DMS53 (cell line): Measurements from ENCODE around the gene FAM13B.
"Not testable (repeated sequence)": the region's sequence is repeated elsewhere in the genome, so short reads cannot be mapped to it uniquely, and the experiment has no call there.

ENCODE experiments used
- DNase-seq: peaks from one replicate; lab custom pipeline; 2025; lab: John Stamatoyannopoulos, UW

FAM13B gene

GRCh38 chr5:137960819-137961218, 72.1 kb downstream of the FAM13B start:
- no peak for DNase-seq

DNA sequence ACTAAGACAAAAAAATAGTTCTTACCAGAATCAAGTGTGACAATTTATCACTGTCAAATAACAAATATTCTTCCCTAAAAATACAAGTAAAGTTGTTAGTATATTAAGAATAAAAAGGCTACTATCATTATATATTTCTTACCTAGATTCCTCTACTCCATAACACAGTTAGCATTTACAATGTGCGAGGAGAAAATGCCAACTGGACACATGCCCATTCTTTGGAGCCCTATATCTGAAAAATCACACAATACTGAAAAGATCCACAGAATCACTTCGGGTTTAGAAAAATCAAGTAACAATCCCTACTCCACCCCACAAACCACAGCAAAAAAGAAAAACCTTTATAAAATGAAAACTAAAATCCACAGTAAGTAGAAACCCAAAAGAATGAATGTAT, 72.7 kb downstream of the FAM13B start:
- DNase-seq, result no peak

DNA sequence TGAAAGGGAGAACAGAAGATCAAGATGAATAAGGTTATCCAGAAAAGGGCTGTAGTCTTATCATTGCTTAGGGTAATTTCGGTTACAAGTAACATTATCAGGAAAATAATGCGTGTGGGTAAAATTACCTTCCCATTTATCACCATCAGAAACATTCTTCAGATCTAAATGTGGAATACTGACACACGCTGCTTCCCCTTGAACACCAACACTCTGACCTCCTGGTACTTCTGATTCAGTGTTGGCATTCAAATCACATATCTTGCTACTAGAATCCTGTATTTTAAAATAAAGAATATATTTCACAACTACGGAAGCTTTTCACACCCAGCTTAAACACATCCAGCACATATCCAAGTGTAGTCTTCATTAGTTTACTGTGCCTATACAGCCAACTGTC, 73.4 kb downstream of the FAM13B start:
- DNase-seq, result no peak

DNA sequence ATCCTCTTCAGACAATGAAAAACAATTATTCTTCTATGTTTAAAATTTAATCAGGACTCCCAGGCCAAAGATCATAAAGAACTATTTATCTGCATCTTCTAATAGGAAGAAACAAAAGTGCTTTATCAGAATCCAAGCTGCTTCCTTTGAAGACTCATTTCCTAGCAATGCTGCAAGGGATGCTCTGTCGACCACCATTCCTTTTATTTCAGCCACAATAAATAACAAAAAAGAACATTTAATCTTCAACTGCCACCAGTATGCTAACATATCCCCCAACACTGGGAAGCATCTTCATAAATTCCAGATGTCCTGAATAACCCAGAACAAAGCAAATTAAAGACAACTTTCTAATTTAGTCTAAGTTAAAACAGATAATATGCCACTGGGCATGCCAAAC, 74.9 kb downstream of the FAM13B start:
- DNase-seq, result no peak

- DNase-seq, result peak; percentile 66
Measured at GRCh38 chr5:137954131-137954879, 78.6 kb downstream of the FAM13B start.

- no peak for DNase-seq
Measured at GRCh38 chr5:137945825-137946224, 87.1 kb downstream of the FAM13B start.

GRCh38 chr5:137944280-137944679, 88.6 kb downstream of the FAM13B start:
- DNase-seq, result not testable (repeated sequence)

DNA sequence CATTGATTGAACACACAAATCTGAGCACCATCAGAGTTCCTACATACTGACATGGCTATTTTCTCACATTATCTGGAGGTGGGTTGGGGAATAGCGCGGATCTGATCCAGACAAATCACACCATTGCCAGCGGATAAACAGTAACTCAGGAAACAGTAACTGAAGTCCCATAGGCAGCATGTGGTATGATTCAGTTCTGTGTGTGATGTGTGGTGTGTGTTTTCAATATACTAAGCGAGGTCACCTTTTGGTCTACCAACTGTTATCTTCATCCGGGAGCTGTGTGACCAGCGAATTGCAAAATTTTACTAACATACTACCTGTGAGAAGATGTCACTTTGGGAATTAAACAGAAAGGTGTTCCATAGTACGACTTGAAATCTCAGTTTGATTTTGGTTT, 93.5 kb downstream of the FAM13B start:
- no peak for DNase-seq

DNA sequence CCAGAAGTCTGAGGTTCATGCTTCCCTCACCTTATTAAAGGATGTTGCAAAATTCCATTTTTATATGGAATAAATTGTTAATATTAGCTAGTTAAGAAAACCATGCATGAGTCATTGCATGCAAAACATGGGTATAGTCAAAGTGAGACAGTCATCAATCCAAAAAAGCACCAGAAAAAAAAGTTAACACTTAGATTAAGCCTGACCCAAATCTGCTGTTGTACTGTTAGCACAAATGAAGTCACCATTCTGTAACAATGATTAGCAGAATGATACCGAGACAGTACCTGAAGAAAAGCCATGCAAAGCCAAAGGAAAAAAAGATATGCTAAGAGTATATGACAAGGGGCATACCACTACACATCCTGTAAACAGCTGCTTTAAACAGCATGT, 94.1 kb downstream of the FAM13B start:
- no peak for DNase-seq

- DNase-seq, result no peak
Measured at GRCh38 chr5:137937994-137938750, 94.7 kb downstream of the FAM13B start.

GRCh38 chr5:137935694-137936093, 97.2 kb downstream of the FAM13B start:
- DNase-seq, result no peak

DNA sequence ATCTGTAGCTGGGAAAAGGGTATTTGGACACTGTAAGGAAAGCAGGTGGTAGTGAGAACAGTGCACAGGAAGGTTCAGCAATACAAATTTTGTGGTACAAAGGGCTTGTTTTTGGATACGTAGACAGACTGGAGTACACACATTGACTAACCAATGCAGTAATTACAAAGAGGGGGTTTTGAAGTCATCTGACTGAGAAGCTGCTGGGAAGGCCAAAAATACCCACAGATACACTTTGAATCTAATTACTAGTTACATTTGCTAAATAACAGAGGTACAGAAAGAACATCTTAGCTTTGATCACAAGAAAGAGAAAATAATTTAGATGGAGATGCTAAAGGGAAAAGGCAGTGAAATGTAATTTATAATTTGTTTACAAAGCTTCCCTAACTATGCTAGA, 97.7 kb downstream of the FAM13B start:
- no peak for DNase-seq

DNA sequence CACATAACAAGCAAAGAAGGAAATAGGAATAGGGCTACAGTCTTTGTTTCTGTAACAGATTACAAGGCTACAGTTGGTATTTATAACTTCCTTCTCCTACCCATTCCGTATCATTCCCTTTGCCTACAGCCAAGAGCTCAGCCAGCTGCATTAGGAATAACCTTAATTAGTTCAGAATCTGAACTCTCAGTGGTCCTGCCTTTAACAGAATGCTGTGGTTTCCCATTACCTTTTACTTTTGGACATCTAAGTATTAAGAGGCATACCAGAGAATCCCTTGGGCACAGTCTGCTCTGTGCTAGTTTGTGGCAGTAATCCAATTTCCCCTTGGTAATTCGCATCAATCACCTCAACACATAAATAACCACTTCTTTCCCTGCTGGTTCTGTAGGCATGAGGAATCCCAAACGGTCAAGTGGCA, 99.4 kb downstream of the FAM13B start:
- DNase-seq, result no peak

DNA sequence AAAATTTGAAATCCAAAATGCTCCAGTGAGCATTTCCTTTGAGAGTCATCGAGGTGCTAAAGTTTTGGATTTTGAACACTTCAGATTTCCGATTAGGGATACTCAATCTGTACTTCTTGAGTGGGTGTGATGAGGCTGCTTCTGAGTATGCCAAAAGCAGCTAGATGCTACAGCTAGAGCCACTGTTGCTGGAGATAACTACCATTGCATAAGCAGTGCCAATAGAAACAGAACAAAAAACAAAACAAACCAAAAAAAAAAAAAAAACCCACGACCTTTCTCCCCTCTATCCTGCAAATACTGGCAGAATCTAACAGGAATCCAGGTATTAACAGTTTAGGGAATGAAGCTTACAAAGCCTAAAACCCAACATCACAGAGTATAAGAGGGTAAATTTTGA, 100.1 kb downstream of the FAM13B start:
- DNase-seq, result no peak

GRCh38 chr5:137923856-137924255, 109.0 kb downstream of the FAM13B start:
- DNase-seq, result no peak

DNA sequence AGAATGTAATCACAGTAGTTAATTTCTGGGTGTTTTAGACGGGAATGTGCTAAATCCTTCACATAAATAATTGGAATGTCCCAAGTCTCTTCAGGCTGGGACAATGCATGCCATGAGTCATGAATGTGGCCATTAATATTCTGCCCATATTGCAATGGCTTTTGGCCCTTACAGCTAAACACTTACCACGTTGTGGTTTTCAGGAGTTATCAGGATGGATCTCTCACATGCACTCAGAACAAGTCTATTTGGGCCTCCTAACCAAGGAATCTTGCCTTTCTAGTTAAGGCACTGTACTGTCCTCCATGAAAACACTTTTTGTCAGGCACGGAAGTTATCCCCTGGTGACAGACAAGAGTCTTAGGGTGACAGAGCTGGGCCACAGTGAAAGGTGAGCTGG, 110.9 kb downstream of the FAM13B start:
- no peak for DNase-seq

DNA sequence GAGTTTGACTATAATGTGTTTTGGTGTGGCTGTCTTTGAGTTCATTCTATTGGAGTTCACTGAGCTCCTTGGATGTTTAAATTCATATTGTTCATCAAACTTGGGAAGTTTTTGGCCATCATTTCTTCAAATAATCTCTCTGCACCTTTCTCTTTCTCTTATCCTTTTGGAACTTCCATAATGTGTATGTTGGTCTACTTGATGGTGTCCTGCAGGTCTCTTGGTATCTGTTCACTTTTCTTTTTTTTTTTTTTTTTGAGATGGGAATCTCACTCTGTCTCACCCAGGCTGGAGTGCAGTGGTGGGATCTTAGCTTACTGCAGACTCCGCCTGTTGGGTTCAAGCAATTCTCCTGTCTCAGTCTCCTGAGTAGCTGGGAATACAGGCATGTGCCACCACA, 116.0 kb downstream of the FAM13B start:
- no peak for DNase-seq

GRCh38 chr5:137914758-137915157, 118.1 kb downstream of the FAM13B start:
- DNase-seq, result no peak

DNA sequence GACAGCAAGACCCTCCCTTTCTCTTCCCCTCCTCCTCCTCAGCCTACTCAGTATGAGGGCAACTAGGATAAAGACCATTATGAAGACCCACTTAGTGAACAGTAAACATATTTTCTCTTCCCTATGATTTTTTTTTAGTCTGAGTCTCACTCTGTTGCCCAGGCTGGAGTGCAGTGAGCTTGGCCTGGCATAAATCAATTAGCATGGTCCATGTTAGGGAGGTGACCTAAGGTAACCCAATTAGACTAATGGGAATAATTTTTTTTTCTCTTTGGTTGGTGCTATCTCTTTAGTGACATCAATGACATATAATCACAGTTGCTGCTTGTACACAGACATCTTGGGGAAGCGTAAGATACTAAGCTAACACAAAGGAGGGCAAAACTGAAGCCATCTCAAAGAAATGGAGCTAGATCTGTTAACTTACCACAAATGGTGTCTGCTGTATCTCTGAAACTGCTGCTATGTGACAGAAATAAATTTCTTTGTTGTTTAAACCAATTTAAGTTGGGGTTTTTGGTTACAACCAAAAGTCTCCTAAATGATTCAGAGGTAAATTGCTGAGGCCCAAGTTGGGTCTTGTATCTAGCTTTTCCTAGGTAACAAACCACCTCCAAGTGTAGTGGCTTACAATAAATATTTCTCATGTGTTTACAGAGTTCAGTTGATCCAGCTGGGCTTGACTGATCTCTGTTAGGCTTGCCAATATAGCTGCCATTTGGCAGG, 130.3 kb downstream of the FAM13B start:
- no peak for DNase-seq

- DNase-seq, result no peak
Measured at GRCh38 chr5:137901011-137901817, 131.7 kb downstream of the FAM13B start.

DNA sequence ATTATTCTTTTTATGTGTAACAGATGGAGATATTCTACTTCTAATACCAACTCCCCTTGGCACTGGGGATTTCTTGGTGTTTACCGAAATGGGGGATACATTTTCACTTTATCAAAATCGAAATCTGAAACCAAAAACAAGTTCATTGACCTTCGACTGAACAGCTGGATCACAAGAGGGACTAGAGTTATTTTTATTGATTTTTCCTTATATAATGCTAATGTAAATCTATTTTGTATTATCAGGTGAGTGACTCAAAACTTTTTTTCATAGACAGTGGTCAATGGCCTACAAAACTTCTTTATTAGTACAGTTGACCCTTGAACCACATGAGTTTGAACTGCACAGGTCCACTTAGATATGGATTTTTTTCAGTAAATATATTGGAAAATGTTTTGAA, 133.4 kb downstream of the FAM13B start:
- DNase-seq, result no peak

DNA sequence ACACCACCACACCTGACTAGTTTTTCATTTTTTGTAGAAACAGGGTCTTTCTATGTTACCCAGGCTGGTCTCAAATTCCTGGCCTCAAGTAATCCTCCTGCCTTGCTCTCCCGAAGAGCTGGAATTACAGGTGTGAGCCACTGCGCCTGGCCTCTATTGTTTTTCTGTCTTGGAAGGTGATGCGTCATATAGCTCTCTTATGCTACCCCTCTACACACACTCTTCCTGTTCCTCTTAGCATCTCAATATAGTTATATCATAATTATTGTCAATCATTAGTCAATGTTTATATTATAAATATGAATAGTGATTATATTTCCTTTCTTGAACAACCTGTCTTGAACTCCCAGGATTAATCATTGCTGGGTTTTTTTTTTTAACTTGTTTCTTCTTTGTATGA, 136.3 kb downstream of the FAM13B start:
- no peak for DNase-seq
